CD4-positive, alpha-beta T cell treated with Interferon gamma for 1 hour (primary cell): Measurements from ENCODE around the gene PLSCR1.
A peak's percentile ranks its signal among the peaks of the same experiment; 100 is the strongest.
"Not testable (repeated sequence)": the region's sequence is repeated elsewhere in the genome, so short reads cannot be mapped to it uniquely, and the experiment has no call there.

Experiments used
- DNase-seq: peaks from one replicate; pipeline ENCODE4 v3.0.0-alpha.2; 2020

Gene PLSCR1

GRCh38 chr3:146547235-146547835, 2.9 kb upstream of the PLSCR1 start:
- DNase-seq, result no peak

DNA sequence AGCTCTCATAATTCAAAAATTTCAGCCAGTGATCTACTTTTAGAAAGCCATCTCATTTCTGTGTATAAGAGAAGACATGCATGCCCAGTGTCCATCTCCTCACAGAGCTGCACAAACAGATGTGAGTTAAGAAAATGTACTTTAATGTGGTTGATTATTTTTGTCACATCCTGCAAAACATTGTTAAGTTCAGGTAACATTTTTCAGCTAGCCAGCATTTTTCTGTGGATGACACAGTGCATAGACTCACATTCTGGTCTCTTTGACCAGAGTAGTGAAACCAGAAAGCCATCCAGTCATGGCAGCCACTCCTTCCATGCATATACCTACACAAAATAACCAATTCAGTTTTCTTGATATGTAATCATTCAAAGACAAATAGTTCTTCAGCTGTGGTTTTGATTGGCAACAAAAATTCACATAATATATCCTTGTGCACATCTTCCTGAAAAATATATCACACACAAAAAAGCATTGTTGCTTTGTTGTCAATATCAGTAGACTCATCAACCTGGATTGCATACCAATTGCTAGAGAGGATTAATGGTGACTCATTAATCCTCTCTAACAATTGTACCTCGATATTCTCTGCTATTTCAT, 2.1 kb upstream of the PLSCR1 start:
- no peak for DNase-seq

GRCh38 chr3:146544929-146545528, 622 bp upstream of the PLSCR1 start:
- DNase-seq, result no peak

DNA sequence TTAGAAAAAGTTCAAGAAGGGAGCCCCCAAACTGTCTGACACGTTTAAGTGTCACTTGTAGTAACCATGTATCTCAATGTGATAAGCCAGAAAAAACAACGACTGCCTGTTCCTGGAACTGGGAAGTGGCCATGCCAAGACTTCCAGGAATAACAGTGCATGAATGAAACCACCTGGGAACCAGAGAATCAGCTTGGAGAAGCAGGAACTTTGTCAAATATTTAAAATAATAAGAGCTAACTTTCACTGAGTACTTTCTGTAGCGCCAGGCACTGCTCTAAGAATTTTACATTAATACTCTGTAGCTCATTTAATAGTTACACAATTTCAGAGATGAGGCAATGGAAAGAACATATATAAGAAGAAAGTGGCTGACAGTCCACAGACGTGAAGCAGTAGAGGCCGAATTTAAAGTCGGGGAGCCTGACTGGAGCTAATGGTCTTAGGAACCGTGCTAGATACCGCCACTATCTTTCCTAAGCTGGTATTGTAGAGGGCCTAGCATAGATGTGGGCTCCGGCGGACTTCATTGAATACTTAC, 876 bp downstream of the PLSCR1 start:
- DNase-seq, result no peak

DNA sequence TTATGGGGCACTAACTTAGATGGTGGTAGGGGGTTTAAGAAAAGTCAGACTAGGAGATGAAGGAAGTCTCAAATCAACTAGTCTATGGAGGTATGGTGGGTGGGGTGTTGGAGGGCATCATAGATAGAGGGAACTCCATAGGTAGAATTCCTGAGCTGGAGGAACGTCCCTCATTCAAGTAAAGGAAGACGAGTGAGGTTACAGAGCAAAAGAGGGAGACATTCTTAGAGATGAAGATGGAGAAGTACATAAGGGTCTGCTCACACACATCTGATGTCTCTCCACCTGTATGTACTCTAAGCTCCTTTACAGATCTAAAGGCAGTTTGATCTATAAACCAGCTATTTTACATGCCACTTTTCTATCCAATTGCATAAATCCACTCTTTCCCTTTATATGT, 1.4 kb downstream of the PLSCR1 start:
- DNase-seq, result no peak

- DNase-seq, result peak; percentile 54
Measured at GRCh38 chr3:146542179-146542578, 2.2 kb downstream of the PLSCR1 start.

DNA sequence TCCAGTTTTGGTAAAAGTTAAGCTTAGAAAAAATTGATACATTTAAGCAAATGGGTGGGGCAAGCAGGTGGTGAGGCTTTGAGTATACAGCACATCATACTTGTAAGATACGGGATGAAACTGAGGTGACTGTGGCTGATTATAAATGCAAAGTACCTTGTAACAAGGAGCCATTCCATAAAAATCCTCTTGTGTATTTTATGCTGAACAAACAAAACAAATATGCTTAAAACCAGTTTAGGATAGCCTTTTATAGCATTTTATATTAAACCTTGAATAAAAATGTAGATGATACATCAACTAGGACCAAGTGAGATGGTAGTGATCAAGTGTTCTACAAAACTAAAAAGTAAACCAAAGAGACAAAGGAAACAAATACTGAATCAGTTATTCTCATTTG, 3.4 kb downstream of the PLSCR1 start:
- no peak for DNase-seq

- no peak for DNase-seq
Measured at GRCh38 chr3:146540236-146540635, 4.2 kb downstream of the PLSCR1 start.

GRCh38 chr3:146539315-146539714, 5.1 kb downstream of the PLSCR1 start:
- DNase-seq, result no peak

DNA sequence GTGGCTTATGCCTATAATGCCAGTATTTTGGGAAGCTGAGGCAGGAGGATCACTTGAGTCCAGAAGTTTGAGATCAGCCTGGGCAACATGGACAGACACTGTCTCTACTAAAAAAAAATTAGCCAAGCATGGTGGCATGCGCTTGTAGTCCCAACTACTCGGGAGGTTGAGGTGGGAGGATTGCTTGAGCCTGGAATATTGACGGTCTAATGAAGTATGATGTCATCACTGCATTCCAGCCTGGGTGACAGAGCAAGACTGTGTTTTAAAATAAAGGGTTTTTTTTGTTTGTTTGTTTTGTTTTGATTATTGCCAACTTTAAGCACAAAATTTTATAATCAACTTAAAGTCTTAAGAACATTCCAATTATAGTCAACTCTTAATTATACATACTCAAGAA, 6.8 kb downstream of the PLSCR1 start:
- no peak for DNase-seq

GRCh38 chr3:146536681-146537080, 7.7 kb downstream of the PLSCR1 start:
- no peak for DNase-seq

DNA sequence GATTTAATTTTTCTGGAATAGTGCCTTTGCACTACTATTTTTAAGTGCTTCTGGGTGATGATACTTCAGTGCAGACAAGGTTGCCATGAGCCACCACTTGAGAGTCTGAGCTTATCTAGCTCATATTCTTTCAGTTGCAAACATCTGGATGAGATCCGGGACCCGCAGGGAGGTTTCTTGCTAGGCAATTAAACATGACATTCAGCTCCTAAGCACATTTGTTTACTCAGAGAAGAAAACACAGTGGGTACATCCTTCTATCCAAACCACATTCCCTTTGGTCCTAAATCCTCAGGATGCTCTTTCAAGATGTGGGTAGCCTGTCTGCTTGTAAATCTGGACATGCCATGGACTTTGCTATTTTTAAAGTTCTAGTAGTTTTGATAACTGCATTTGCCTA, 12.0 kb downstream of the PLSCR1 start:
- DNase-seq, result no peak

GRCh38 chr3:146530609-146531008, 13.8 kb downstream of the PLSCR1 start:
- no peak for DNase-seq

- DNase-seq, result no peak
Measured at GRCh38 chr3:146529021-146529420, 15.4 kb downstream of the PLSCR1 start.

DNA sequence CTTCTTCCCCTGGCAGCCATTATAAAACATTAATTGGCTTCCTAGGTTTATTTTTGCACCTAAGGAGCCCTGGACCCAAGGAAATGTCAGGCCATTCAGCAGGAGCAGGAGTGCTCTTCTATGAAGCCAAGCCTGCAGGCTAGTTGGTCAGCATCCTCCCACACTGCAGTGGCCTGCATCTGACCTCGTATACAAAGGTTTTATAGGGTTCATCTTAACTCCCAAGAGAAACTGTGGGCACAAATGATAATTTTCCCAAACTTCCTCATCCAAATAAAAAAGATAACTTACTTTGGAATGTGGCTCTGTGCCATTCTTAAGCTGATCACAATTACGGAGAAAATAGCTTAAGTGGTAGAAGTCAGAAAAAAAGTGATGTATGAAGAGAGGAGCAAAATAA, 19.4 kb downstream of the PLSCR1 start:
- DNase-seq, result no peak

- no peak for DNase-seq
Measured at GRCh38 chr3:146523531-146523930, 20.9 kb downstream of the PLSCR1 start.

- not testable (repeated sequence) for DNase-seq
Measured at GRCh38 chr3:146522174-146523158, 21.9 kb downstream of the PLSCR1 start.

- DNase-seq, result no peak
Measured at GRCh38 chr3:146521394-146521793, 23.0 kb downstream of the PLSCR1 start.

GRCh38 chr3:146519810-146520209, 24.6 kb downstream of the PLSCR1 start:
- DNase-seq, result no peak

DNA sequence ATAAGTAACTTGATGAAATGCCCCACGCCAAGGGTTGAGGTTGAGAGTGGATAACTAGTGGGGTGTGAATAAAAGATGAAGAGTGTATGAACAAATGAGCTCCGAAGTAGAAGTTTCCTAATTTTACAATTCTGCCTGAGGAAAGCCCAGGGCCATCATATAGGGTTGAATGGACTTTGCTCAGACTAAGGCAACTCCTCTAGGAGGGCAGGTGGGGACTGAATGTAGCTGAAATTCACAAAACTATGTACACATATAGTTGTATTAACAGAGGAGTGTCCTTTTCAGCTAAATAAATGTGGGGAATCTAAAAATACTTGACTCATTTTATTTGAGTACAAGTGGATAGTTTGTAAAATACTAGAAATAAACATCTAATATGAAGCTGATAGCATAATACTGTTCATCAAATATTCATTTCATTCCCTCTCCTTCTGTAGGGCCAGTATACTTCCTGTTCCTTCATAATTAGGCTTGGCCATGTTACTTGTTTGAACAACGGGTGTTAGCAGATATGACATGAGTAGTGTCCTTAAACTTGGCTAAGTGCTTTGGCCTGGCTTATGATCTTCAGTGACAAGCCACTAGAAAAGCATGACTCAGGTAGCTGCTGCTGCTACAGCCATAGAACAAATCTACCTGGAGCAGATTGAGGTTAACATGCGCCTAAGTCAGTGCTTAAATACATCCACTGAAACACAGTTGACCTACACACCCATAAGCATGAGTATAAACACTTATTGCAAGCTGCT, 26.5 kb downstream of the PLSCR1 start:
- DNase-seq, result no peak

GRCh38 chr3:146513386-146514051, 30.9 kb downstream of the PLSCR1 start:
- DNase-seq, result no peak
